ENCODE data around the gene CSAG2.

CSAG2 gene

DNA sequence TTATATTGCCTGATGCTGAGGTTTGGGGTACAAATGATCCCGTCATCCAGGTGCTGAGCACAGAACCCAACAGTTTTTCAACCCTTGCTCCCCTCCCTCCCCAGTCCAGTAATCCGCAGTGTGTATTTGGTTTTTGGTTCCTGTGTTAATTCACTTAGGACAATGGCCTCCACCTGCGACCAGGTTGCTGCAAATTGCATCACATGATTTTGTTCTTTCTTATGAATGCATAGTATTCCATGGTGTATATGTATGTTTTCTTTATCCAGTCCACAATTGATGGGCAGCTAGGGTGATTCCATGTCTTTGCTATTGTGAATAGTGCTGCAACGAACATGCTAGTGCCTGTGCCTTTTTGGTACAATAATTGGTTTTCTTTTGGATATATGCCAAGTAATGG, 46.0 kb downstream of the CSAG2 start:
- DNase-seq (ENCODE audit: low spot score), result no peak

DNA sequence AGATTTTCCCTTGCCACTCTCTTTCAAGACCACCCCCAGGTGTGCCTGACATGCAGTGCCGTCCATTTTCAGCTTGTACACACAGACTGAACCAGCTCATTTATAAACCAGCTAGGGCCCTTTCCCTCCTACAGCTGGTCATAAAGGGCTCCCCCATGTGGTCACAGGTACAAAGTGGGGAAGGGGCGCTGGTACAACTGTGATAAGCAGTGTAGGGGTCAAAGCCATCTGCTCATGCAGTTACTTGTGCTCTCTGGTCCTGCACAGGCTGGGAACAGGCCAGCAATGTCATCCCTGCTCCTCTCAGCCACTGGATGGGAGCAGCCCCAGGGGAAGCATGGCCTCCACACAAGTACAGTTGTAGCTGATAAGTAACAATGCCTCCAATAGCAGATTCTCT, 50.8 kb downstream of the CSAG2 start:
- DNase-seq (ENCODE audit: low spot score), result no peak

All from hematopoietic multipotent progenitor cell treated with erythropoietin and hydrocortisone succinate and interleukin-3 and kit ligand, for 17 days (in vitro differentiated cells).